ENCODE measurements around the gene PPP1R12C.

PPP1R12C gene

DNA sequence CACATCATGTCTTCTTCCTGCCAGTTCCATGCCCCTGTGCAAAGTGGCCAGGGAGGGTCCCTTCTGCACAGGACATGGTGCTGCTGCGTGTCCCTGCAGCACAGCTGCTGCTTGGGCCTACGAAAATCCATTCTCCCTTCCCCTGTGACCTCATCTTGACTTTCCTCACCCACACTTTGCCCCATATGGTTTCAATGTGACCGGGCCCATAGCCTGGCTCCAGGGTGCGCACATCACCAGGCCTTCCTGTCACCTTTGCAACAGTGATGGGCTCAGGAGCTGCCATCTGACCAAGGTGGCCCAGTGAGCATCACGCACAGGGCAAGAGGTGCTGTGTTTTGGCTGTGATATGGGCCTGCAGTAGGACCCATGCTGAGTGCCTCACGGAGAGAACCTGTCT, 10.8 kb downstream of the PPP1R12C start:
- Mint-ChIP-seq H3K27me3 (no peaks in the 10 kb centered on the region), H3K36me3 (peaks cover 65% of the 10 kb centered on the region), H3K27ac (no peak overlapping the region), H3K4me3 (no peak overlapping the region), H3K4me1 (peaks cover 18% of the 10 kb centered on the region), H3K9me3 (no peaks in the 10 kb centered on the region)
- no peak for ATAC-seq

DNA sequence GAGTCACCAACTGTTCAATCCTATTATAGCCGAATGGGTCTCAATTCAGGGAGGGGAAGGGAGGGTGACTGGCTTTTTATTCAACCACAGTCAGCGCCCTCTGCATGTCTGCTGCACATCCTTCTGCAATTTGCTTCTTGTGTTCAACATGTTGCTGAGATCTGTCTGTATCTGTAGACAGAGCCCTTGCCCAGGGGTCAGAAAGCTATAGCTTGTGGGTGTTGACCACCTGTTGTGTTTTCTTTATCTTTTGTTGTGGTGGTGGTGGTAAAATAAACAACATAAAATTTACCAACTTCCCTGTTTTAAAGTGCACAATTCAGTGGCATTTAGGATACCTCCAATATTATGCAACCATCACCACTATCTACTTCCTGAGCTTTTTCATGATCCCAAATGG, 12.2 kb downstream of the PPP1R12C start:
- no peak overlapping the region for H3K4me3 Mint-ChIP-seq
- no peaks in the 10 kb centered on the region for H3K27me3 Mint-ChIP-seq
- peaks cover 13% of the 10 kb centered on the region for H3K4me1 Mint-ChIP-seq
- peaks cover 63% of the 10 kb centered on the region for H3K36me3 Mint-ChIP-seq
- no peak for ATAC-seq
- no peaks in the 10 kb centered on the region for H3K9me3 Mint-ChIP-seq
- no peak overlapping the region for H3K27ac Mint-ChIP-seq

DNA sequence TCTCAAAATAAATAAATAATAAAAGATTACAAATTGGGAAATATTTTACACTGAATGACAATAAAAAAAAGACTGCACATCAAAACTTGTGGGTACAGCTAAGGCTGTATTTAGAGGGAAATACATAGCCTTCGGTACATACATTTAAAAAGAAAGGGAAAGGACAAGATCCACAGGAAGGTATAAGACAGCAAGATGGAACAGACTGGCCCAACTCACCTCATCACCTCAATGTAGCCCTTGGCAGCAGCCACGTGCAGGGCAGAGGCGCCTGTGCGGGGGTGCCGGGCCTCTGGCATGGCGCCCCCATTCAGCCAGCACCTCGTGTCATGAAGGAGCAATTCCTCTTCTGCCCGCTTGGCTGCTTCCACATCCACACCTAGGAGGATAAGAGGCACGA, 14.2 kb downstream of the PPP1R12C start:
- no peaks in the 10 kb centered on the region for H3K9me3 Mint-ChIP-seq
- H3K36me3 Mint-ChIP-seq = peaks cover 58% of the 10 kb centered on the region

DNA sequence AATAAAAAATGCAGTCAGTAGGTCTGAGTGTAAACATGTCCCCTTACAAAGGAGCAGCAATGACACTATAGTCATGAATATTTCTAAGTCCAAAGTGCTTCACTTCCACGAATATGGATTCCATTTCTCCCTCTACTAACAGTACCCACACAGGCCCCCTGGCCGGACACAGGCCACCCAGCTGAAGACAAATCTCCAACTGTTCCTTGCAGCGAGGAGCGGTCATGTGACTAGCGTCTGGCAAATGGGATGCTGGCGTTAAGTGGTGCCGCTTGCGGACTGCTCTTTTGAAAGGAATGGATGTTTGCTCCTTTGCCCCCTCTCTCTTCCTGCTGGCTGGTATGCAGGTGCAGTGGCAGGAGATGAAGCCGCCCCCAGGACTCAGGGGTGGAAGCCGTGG, 16.2 kb downstream of the PPP1R12C start:
- Mint-ChIP-seq H3K27ac (no peak overlapping the region), H3K4me1 (peaks cover 17% of the 10 kb centered on the region), H3K27me3 (no peaks in the 10 kb centered on the region), H3K9me3 (no peaks in the 10 kb centered on the region), H3K4me3 (no peak overlapping the region), H3K36me3 (peaks cover 69% of the 10 kb centered on the region)
- ATAC-seq = no peak

More for the DNA sequence above, 14.2 kb downstream of the PPP1R12C start:
- Mint-ChIP-seq H3K27me3 (no peaks in the 10 kb centered on the region), H3K4me1 (peaks cover 17% of the 10 kb centered on the region), H3K4me3 (no peak overlapping the region), H3K27ac (no peak overlapping the region)
- no peak for ATAC-seq

DNA sequence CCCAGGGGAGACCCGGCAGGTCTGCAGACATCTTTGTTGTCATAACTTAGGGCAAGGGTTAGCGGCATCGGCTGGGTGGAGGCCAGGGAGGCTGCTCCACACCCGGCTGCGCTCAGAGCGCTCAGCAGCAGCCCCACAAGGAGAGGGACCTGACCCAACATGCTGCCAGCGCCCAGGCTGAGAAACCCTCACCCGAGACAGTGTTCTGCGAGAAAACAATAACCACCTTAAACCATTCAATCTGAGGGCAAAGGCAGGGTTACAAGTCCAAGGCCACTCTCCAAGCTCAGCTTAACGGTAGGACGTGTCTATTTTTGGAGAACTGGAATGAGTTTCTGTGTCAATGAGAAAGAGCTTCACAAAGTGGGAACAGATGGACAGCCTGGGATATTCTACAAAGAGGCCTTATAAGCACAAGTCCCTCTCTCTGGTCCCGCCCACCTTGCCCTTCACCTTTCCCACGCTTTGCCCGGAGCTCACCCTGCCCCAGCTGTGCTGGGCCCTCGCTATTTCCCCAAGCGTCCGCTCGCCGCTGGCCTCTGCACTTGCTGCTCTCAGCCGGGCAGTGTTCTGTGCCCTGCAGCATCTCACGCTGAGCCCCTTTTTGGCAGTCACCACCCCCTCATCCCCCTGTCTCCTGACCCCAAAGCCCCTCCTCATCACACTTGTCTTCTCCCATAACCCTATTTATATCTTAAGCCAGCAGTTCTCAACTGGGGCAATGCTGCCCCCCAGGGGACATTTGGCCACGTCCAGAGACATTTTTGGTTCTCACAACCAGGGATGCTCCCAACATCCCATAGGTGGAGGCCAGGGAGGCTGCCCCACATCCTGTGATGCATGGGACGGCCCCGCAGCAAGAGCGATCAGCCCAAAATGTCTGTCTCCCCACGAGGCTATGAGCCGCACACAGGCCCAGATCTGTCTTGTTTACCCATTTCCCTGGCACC, 17.6 kb downstream of the PPP1R12C start:
- no peak overlapping the region for H3K27ac Mint-ChIP-seq
- peaks cover 74% of the 10 kb centered on the region for H3K36me3 Mint-ChIP-seq
- H3K4me3 Mint-ChIP-seq = no peak overlapping the region
- H3K27me3 Mint-ChIP-seq = no peaks in the 10 kb centered on the region
- no peak for ATAC-seq
- peaks cover 17% of the 10 kb centered on the region for H3K4me1 Mint-ChIP-seq
- H3K9me3 Mint-ChIP-seq = no peaks in the 10 kb centered on the region

DNA sequence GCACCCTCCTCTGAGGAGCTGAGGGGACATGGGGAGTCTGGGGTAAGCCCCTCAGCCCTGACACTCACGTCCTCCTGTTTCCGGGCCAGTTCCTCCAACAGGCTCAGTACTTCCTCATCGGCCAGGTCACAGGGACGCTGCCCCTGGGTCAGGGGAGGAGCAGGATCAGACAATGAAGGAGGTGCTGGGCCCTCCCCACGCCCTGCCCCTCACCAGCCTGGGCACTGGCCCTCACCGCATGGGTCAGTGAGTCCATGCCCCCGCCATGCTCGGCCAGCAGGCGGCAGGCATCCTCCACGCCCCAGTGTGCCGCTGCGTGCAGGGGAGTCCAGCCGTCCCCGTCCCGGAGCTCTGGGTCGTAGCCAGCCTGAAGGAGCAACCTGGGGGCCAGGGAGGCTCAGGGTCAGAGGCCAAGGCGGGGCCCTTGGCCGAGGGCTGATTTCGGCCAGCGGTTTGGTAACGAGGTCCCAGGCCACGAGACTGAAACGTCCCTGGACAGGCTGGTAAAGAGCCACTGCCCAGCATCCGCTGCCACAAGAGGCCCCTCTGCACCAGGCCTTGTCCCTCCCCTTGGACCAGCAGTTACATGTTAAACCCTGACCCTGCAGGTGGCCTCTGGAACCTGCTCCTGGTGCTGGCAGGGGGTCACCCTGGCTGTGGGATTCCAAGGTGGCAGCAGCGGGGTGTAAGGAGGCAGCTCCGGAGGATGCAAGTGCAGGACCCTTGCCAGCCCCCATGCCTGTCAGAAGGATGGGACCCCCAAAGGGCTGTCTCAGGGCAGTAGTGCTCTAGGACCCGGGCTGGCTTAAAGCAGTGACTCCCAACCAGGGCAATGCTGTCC, 18.5 kb downstream of the PPP1R12C start:
- Mint-ChIP-seq H3K27me3 (no peaks in the 10 kb centered on the region), H3K36me3 (peaks cover 80% of the 10 kb centered on the region), H3K4me3 (no peak overlapping the region), H3K27ac (peak overlapping the region; percentile 7), H3K9me3 (no peaks in the 10 kb centered on the region), H3K4me1 (peaks cover 17% of the 10 kb centered on the region)
- ATAC-seq = no peak

DNA sequence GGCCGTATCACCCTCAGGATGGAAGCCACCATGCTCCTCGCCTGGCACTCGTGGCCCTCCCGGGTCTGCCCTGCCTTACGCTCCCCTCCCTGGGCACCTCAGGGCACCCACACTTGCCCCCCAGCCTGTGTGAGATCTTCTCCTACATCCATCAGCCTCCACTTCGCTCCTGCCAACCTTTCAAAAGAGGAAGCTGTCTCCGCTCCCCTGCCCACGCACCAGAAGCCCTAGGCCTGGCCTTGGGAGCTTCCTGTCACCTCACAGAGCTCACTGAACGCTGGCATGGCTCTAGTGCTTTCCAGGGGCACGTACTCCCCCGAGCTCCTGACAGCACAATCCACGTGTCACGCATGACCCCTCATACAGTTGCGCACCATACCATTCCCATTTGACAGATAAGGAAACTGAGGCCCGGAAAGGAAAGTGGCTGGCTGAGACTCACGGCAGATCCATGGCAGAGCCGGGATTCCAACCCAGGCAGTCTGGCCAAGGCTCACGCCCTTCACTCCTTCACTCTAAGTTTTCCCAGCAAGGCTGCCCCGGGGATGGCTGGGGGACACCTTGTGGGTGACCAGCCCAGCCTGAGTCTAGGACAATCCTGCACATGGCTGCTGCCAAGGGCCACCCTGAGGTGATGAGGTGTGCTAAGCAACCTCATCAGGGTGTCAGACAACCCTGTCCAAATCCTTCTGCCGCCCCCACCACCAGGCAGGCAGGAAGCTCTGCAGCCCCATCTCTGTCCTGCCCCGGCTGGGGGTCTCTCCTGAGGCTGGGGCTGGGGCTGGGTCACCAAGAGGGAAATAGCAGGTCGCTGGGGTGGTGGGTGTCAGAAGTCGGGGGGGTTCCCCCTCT, 19.3 kb downstream of the PPP1R12C start:
- Mint-ChIP-seq H3K27me3 (no peaks in the 10 kb centered on the region), H3K4me3 (no peak overlapping the region), H3K27ac (peak overlapping the region; percentile 7), H3K36me3 (peaks cover 73% of the 10 kb centered on the region), H3K9me3 (no peaks in the 10 kb centered on the region), H3K4me1 (peaks cover 17% of the 10 kb centered on the region)
- no peak for ATAC-seq

DNA sequence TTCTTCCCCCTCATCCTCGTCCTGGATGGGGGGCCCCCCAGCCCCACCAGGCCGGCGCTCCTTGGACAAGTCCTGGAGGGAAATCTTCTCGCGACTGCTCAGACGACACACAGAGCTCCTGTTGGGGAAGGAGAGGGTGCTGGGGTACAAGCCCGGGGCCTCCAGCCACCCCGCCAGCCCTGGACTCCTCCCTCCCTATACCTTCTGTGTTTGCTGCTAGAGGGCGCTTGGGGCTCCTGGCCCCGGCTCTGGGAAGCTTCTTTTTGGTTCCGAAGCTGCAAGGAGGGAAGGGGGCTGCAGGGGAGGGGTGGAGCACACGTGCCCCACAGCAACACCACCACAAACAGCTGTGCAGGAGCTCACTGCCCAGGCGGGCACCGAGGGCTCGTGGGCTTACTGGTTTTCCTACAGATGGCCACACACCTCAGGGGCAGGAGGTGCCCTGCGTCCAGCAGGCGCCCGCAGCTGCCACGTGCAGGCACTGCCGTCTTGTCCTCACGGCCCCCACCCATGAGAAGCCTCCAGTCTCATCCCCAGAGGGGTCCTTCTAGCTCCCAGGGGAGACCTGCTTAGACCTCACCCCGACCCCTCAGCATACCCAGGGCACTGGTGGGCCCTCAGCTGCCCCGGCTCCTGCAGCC, 21.3 kb downstream of the PPP1R12C start:
- Mint-ChIP-seq H3K4me3 (no peak overlapping the region), H3K27ac (no peak overlapping the region), H3K27me3 (no peaks in the 10 kb centered on the region), H3K4me1 (peaks cover 17% of the 10 kb centered on the region), H3K36me3 (peaks cover 56% of the 10 kb centered on the region), H3K9me3 (no peaks in the 10 kb centered on the region)
- no peak for ATAC-seq

DNA sequence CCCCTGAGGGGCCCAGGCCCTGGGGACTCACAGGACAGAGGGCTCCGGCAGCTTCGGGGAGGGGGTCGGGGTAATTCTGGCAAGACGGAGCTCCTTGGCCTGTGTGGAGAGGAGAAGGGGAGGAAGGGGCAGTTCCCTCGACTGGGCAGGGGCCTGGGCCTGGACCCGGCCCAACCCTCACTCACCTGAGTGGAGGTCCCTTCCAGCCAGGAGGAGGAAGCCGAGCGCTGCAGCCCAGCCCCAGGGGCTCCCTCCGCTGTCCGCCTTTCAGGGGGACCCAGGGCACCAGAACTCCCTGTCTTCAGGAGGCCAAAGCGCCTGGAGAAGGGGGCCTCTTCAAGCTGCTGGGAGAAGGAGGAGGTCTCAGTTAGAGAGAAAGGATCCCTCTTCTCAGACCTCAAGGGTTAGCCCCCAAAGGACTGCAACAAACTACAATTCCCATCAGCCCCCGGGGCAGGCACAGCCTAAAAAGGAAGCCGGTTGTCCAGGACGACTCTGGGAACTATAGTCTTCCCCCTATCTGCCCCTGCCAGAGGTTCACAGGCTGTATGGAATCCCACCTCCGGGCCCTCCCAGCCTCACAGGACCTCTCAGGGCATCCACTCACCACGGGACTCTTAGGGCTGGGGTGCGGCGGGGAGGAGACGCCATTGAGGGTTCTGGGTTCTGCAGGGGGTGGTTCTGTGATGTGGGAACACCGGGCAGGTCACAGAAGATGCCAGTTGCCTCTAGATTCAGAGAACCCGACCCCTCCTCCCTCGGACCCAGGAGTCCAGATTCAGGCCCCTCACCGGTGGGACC, 22.0 kb downstream of the PPP1R12C start:
- H3K36me3 Mint-ChIP-seq = peaks cover 61% of the 10 kb centered on the region

DNA sequence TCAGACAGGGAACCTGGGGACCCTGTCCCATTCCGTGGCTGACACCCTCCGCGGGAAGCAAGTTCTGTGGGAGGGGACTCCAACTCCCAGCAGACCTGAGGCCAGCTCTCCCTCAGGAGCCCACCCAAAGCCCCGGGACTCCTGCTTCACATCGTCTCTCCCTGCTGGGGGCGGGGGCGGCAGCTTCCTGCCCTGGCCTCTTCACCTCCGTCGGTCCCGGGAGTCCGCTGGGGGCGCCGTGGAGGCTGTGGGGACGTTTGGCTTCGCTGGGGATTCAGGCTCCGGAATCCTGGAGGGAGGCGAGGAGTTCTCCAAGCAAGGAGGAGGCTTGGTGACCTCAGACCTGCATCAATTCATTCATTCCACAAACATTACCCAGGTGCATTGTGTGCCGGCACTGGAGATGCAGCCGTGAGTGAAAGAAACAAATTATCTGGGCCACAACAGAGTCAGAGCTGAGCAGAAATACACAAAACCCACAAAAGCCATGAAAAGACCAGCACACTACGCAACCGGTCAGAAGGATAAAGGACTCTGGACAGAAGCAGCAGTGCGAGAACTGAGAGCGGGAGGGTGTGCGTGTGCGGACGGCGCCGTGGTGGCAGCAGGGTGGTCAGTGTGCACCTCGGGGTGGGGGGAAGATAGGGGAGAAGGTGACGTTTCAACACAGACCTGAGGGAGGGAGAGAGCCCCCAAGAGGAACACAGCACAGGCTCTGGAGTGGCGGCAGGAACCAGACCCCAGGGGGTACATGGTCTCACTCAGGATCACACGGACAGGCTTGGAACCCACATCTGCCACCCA, 22.8 kb downstream of the PPP1R12C start:
- no peak for ATAC-seq
- Mint-ChIP-seq H3K36me3 (peaks cover 59% of the 10 kb centered on the region), H3K4me3 (no peak overlapping the region)

More for the DNA sequence above, 22.0 kb downstream of the PPP1R12C start:
- Mint-ChIP-seq H3K27ac (no peak overlapping the region), H3K9me3 (no peaks in the 10 kb centered on the region), H3K4me3 (no peak overlapping the region), H3K27me3 (no peaks in the 10 kb centered on the region), H3K4me1 (peaks cover 17% of the 10 kb centered on the region)
- no peak for ATAC-seq

DNA sequence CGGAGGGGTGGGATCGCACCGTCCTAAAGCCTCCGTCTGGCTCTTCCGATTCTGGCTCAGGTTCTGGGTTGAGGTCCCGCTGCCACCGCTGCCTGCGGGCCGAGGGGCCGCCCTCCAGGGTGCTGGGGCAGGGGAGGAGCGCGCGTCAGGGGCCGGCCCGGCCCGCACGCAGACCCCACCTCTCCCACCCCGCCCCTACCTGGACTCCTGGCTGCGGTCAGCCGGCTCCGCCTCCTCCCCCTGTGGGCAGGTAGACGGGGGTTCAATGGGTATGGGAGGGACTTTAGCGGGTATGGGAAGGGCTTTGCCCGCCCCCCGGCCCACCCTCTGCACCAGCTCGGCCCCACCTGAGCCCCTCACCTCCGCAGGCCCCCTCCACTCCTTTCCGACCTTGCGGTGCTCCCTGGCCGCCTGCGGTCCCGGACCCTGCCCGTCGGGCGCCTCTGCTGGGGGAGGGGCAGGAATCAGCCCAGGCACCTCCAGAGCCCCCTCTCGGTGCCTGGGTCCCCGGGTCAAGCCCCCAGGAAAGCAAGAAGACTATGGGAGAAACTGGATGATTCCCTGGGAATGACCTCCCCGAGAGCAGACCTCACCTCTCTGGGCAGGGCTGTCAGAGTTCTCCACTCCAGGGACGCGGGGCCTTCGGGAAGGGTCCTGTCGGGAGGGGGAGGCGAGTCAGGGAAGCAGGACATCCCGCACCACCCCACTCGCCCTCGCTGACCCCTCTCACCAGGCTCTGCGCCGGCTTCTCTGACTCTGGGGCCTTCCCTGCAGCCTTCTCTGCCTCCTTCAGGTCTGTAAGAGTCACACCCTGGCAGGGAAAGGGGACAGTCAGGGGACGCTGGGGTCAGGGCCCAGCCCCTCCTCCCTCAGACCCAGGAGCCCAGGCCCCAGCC, 24.8 kb downstream of the PPP1R12C start:
- ATAC-seq = peak; percentile 46
- peaks cover 25% of the 10 kb centered on the region for H3K4me1 Mint-ChIP-seq
- H3K36me3 Mint-ChIP-seq = peaks cover 64% of the 10 kb centered on the region
- H3K27me3 Mint-ChIP-seq = peaks cover 24% of the 10 kb centered on the region
- no peak overlapping the region for H3K27ac Mint-ChIP-seq
- no peaks in the 10 kb centered on the region for H3K9me3 Mint-ChIP-seq
- H3K4me3 Mint-ChIP-seq = no peak overlapping the region

More for the DNA sequence above, 22.8 kb downstream of the PPP1R12C start:
- Mint-ChIP-seq H3K4me1 (peaks cover 14% of the 10 kb centered on the region), H3K9me3 (no peaks in the 10 kb centered on the region), H3K27ac (no peak overlapping the region), H3K27me3 (peaks cover 4% of the 10 kb centered on the region)

DNA sequence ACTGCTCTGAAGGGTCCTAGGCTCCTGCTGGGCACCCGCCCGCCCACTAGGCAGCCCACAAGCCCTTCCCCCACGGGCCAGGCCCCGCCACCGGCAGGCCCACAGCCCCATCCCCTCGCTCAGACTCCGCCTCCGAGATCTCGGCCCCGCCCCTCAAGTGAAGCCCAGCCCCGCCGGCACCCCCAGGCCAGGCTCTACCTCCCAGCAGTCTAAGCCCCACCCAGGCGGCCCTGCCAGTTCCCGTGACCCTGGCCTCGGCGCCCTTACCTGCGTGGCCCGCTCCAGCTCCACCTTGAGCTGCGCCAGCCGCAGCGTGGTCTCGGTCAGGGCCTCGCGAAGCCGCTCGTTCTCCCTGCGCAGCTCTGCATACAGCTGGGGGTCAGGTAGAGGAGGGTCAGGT, 25.5 kb downstream of the PPP1R12C start:
- no peak overlapping the region for H3K27ac Mint-ChIP-seq
- no peak overlapping the region for H3K4me3 Mint-ChIP-seq
- peaks cover 62% of the 10 kb centered on the region for H3K36me3 Mint-ChIP-seq
- H3K4me1 Mint-ChIP-seq = peaks cover 30% of the 10 kb centered on the region
- no peaks in the 10 kb centered on the region for H3K9me3 Mint-ChIP-seq
- ATAC-seq = peak; percentile 5
- peaks cover 31% of the 10 kb centered on the region for H3K27me3 Mint-ChIP-seq

Data from stimulated activated memory B cell treated with anti-CD40 and anti-IgM and Interleukin-4, amounts not matched to agents 10 μg/mL and 1 μg/mL and 100 μg/mL, for 72 hours (primary cell).